CD4-positive, alpha-beta memory T cell (primary cell): ENCODE data around the gene GRIK4. TPM values are rescaled to one million over a fixed set of nuclear protein-coding genes. Genes with fewer than 3 reads are reported as not detected.

Source experiments
- CTCF ChIA-PET: fragments of 350-600 bp; sonication (Branson Sonifier 250); formaldehyde crosslinking; loops from one replicate; lab custom pipeline; 2021; ENCODE audit warnings: inconsistent platforms; ENCODE audit not compliant: partially characterized antibody; lab: Charles Lee
- POLR2A ChIA-PET: fragments of 350-600 bp; sonication (Branson Sonifier 250); formaldehyde crosslinking; loops from one replicate; lab custom pipeline; 2021; ENCODE audit not compliant: partially characterized antibody; lab: Charles Lee
- DNase-seq, 5 donors: peaks; one replicate each; pipeline versions ENCODE4 v3.0.0 to v3.0.0-alpha.2; 2020 to 2022; ENCODE audit warnings: mixed read lengths in 1 of 5
- H3K27ac ChIP-seq: one replicate; pipeline ENCODE4 v1.7.0; 2013; ENCODE audit warnings: low read depth, low read length
- H3K27me3 ChIP-seq: 2 replicates; pipeline ENCODE4 v1.7.0; 2013; ENCODE audit warnings: mild to moderate bottlenecking, low read length, moderate library complexity; ENCODE audit not compliant: insufficient read depth
- H3K36me3 ChIP-seq: 2 replicates; pipeline ENCODE4 v1.7.0; 2013; ENCODE audit warnings: mild to moderate bottlenecking, low read length, moderate library complexity; ENCODE audit not compliant: insufficient read depth
- H3K4me1 ChIP-seq: 2 replicates; pipeline ENCODE4 v1.7.0; 2013; ENCODE audit warnings: mild to moderate bottlenecking, low read length, moderate library complexity; ENCODE audit not compliant: insufficient read depth
- H3K4me3 ChIP-seq, 2 donors: one replicate each; pipeline ENCODE4 v1.7.0; 2013; ENCODE audit warnings: low read length in 2 of 2, mild to moderate bottlenecking in 1 of 2
- H3K9me3 ChIP-seq, 2 donors: one replicate each; pipeline ENCODE4 v1.7.0; 2013; ENCODE audit warnings: low read length in 2 of 2, control low read depth in 1 of 2; ENCODE audit not compliant: control insufficient read depth in 1 of 2
- H3K27ac Mint-ChIP-seq, 7 donors: one replicate each; pipeline ENCODE4 v1.8.0; 2020 to 2021; ENCODE audit warnings: mixed read lengths in 7 of 7, mild to moderate bottlenecking in 6 of 7, inconsistent platforms in 3 of 7, moderate library complexity in 3 of 7
- H3K27me3 Mint-ChIP-seq, 2 donors: one replicate each; pipeline ENCODE4 v1.8.0; 2020 to 2021; ENCODE audit warnings: mixed read lengths in 2 of 2
- H3K36me3 Mint-ChIP-seq, 2 donors: one replicate each; pipeline ENCODE4 v1.8.0; 2020 to 2021; ENCODE audit warnings: mixed read lengths in 2 of 2, inconsistent platforms in 1 of 2, mild to moderate bottlenecking in 1 of 2
- H3K4me1 Mint-ChIP-seq, 4 donors: one replicate each; pipeline ENCODE4 v1.8.0; 2020 to 2021; ENCODE audit warnings: mixed read lengths in 4 of 4, mild to moderate bottlenecking in 1 of 4
- H3K4me3 Mint-ChIP-seq, 8 donors: one replicate each; pipeline ENCODE4 v1.8.0; 2020 to 2021; ENCODE audit warnings: mixed read lengths in 8 of 8, mild to moderate bottlenecking in 7 of 8, moderate library complexity in 6 of 8, inconsistent platforms in 3 of 8
- H3K9me3 Mint-ChIP-seq, 8 donors: one replicate each; pipeline ENCODE4 v1.8.0; 2020 to 2021; ENCODE audit warnings: mixed read lengths in 8 of 8, mild to moderate bottlenecking in 5 of 8, inconsistent platforms in 3 of 8, moderate library complexity in 1 of 8
- intact Hi-C: fragments of 100-400 bp; cut with micrococcal nuclease; formaldehyde crosslinking; loops from one replicate; pipeline ENCODE4 v1.15.1; 2023
- polyA plus RNA-seq, 2 donors: library from polyadenylated mRNA; unstranded; fragments of 300-500 nt; fragmentation: Illumina TruSeq; gene quantifications; one replicate each; pipeline ENCODE4 v1.2.3, GENCODE V29; 2021
- total RNA-seq, 2 experiments: library from RNA; stranded (reverse); gene quantifications; one replicate each; pipeline ENCODE4 v1.2.3, GENCODE V29; 2021

GRIK4 gene
- total RNA-seq (not detected), polyA plus RNA-seq (under 1 TPM in 1 of 2 donors, not detected in 1; 0.06 TPM)

- peaks cover 0 to 2% (median 0%) of the 10 kb centered on the region in 8 donors for H3K9me3 Mint-ChIP-seq
- peaks cover 65% of the 10 kb centered on the region in 2 donors for H3K27me3 Mint-ChIP-seq
- no peaks in the 10 kb centered on the region for H3K36me3 Mint-ChIP-seq
- peaks cover 0 to 12% (median 2%) of the 10 kb centered on the region in 4 donors for H3K4me1 Mint-ChIP-seq
- CTCF ChIA-PET: interaction anchor here (0.6 to 1.3 kb wide), 5 partner anchors 10 to 683 kb away, joined by 3 to 5 read pairs (median 4); no protein-coding TSS in a partner anchor
- no peak within 1 kb of the TSS for H3K27ac Mint-ChIP-seq
- no peaks in the 10 kb centered on the region for H3K36me3 ChIP-seq
- no peaks in the 10 kb centered on the region for H3K4me1 ChIP-seq
- peak within 1 kb of the TSS in 7 of 8 donors; percentile 42 to 69 (median 61) for H3K4me3 Mint-ChIP-seq
- intact Hi-C loops: no loop called here
- H3K4me3 ChIP-seq: no peak within 1 kb of the TSS
- H3K27ac ChIP-seq: no peak within 1 kb of the TSS
- H3K27me3 ChIP-seq: peaks cover 7% of the 10 kb centered on the region
- H3K9me3 ChIP-seq: no peaks in the 10 kb centered on the region
- DNase-seq: peak; percentile 51 to 61 (median 58)
- POLR2A ChIA-PET: no interaction called here
Observed at GRCh38 chr11:120511116-120511819, at the start of gene GRIK4. Gene GRIK4, plus strand, starts transcription at chr11:120511748. Its CDS starts 148,571 bp downstream, at chr11:120660319.

GRCh38 chr11:120462825-120463224, 48.7 kb upstream of the GRIK4 start:
- Histone ChIP-seq H3K9me3 (no peaks in the 10 kb centered on the region), H3K4me3 (no peak overlapping the region), H3K36me3 (no peaks in the 10 kb centered on the region), H3K27me3 (no peaks in the 10 kb centered on the region), H3K4me1 (no peaks in the 10 kb centered on the region), H3K27ac (no peak overlapping the region)
- Mint-ChIP-seq H3K27me3 (no peaks in the 10 kb centered on the region), H3K9me3 (no peaks in the 10 kb centered on the region), H3K36me3 (peaks cover 32 to 51% of the 10 kb centered on the region in 2 donors), H3K4me1 (no peaks in the 10 kb centered on the region), H3K27ac (no peak overlapping the region), H3K4me3 (no peak overlapping the region)
- ChIA-PET POLR2A (interaction anchor here (0.7 kb wide), 1 partner anchor 30 kb away, joined by 3 read pairs; no protein-coding TSS in a partner anchor), CTCF (interaction anchor here (2.0 kb wide), 1 partner anchor 128 kb away, joined by 5 read pairs; no protein-coding TSS in a partner anchor)
- DNase-seq: no peak
- intact Hi-C loops: no loop called here

- CTCF ChIA-PET: no interaction called here
- H3K4me1 ChIP-seq: no peaks in the 10 kb centered on the region
- H3K36me3 ChIP-seq: no peaks in the 10 kb centered on the region
- no peak overlapping the region for H3K27ac ChIP-seq
- H3K9me3 ChIP-seq: no peaks in the 10 kb centered on the region
- Mint-ChIP-seq H3K27ac (no peak overlapping the region), H3K36me3 (peaks cover 19 to 42% of the 10 kb centered on the region in 2 donors), H3K27me3 (no peaks in the 10 kb centered on the region), H3K9me3 (no peaks in the 10 kb centered on the region), H3K4me1 (no peaks in the 10 kb centered on the region), H3K4me3 (no peak overlapping the region)
- H3K4me3 ChIP-seq: no peak overlapping the region
- H3K27me3 ChIP-seq: no peaks in the 10 kb centered on the region
- intact Hi-C loops: no loop called here
- POLR2A ChIA-PET: no interaction called here
- DNase-seq: no peak
Observed at GRCh38 chr11:120465921-120466534, 45.5 kb upstream of the GRIK4 start.

DNA sequence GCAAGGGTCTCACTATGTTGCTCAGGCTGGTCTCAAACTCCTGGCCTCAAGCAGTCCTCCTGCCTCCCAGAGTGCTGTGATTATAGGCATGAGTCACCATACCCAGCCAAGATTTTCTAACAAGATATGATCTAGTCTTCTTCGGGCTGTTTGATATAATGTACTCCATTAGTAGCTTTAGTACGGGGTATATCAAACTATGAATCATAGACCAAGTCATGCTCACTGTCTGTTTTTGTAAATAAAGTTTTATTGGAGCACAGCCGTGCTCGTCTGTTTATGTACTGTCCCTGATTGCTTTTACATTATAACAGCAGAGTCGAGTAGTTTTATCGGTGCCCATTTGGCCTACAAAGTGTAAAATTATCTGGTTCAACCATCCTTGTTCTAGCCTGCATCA, 43.9 kb upstream of the GRIK4 start:
- no peak overlapping the region for H3K27ac Mint-ChIP-seq
- Histone ChIP-seq H3K36me3 (no peaks in the 10 kb centered on the region), H3K4me1 (no peaks in the 10 kb centered on the region), H3K27ac (no peak overlapping the region), H3K4me3 (no peak overlapping the region), H3K27me3 (no peaks in the 10 kb centered on the region), H3K9me3 (no peaks in the 10 kb centered on the region)
- no peak overlapping the region for H3K4me3 Mint-ChIP-seq
- no peak for DNase-seq
- H3K4me1 Mint-ChIP-seq: no peaks in the 10 kb centered on the region
- H3K9me3 Mint-ChIP-seq: no peaks in the 10 kb centered on the region
- no peaks in the 10 kb centered on the region for H3K27me3 Mint-ChIP-seq
- intact Hi-C loops: no loop called here
- CTCF ChIA-PET: no interaction called here
- H3K36me3 Mint-ChIP-seq: peaks cover 12 to 33% of the 10 kb centered on the region in 2 donors
- POLR2A ChIA-PET: no interaction called here

GRCh38 chr11:120471131-120471530, 40.4 kb upstream of the GRIK4 start:
- H3K27ac ChIP-seq: no peak overlapping the region
- Mint-ChIP-seq H3K9me3 (no peaks in the 10 kb centered on the region), H3K4me3 (no peak overlapping the region), H3K27me3 (no peaks in the 10 kb centered on the region), H3K4me1 (no peaks in the 10 kb centered on the region), H3K36me3 (peaks cover 9 to 24% of the 10 kb centered on the region in 2 donors), H3K27ac (no peak overlapping the region)
- H3K9me3 ChIP-seq: no peaks in the 10 kb centered on the region
- H3K4me1 ChIP-seq: no peaks in the 10 kb centered on the region
- CTCF ChIA-PET: interaction anchor here (0.8 kb wide), 1 partner anchor 168 kb away, joined by 3 read pairs; no protein-coding TSS in a partner anchor
- H3K27me3 ChIP-seq: no peaks in the 10 kb centered on the region
- POLR2A ChIA-PET: no interaction called here
- no peak overlapping the region for H3K4me3 ChIP-seq
- H3K36me3 ChIP-seq: no peaks in the 10 kb centered on the region
- DNase-seq: no peak
- intact Hi-C loops: no loop called here

DNA sequence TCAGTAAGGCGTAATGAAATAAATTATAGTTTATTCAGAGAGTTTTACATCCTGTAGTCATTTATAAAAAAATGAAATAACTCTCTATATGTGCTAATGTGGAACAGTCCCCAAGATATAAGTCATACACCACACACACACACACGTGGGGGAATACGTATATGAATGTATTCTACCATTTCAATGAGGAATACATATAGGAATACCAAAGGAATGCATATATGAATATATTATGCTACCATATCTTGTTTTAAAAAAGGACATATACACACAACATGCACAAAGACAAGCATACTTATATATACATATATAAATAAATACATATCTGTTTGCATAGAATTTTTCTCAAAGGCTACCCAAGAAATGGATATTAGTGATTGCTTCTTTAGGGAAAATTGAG, 39.6 kb upstream of the GRIK4 start:
- Histone ChIP-seq H3K27me3 (no peaks in the 10 kb centered on the region), H3K4me3 (no peak overlapping the region), H3K4me1 (no peaks in the 10 kb centered on the region), H3K27ac (no peak overlapping the region), H3K9me3 (no peaks in the 10 kb centered on the region), H3K36me3 (no peaks in the 10 kb centered on the region)
- intact Hi-C loops: no loop called here
- no peaks in the 10 kb centered on the region for H3K27me3 Mint-ChIP-seq
- POLR2A ChIA-PET: no interaction called here
- H3K4me3 Mint-ChIP-seq: no peak overlapping the region
- CTCF ChIA-PET: no interaction called here
- H3K36me3 Mint-ChIP-seq: peaks cover 12 to 23% of the 10 kb centered on the region in 2 donors
- no peaks in the 10 kb centered on the region for H3K4me1 Mint-ChIP-seq
- no peaks in the 10 kb centered on the region for H3K9me3 Mint-ChIP-seq
- no peak overlapping the region for H3K27ac Mint-ChIP-seq
- no peak for DNase-seq

GRCh38 chr11:120473503-120473902, 38.0 kb upstream of the GRIK4 start:
- no peaks in the 10 kb centered on the region for H3K4me1 Mint-ChIP-seq
- Histone ChIP-seq H3K27ac (no peak overlapping the region), H3K4me1 (no peaks in the 10 kb centered on the region), H3K9me3 (no peaks in the 10 kb centered on the region), H3K27me3 (no peaks in the 10 kb centered on the region), H3K36me3 (no peaks in the 10 kb centered on the region), H3K4me3 (no peak overlapping the region)
- intact Hi-C loops: no loop called here
- no peaks in the 10 kb centered on the region for H3K9me3 Mint-ChIP-seq
- no peak overlapping the region for H3K27ac Mint-ChIP-seq
- no peaks in the 10 kb centered on the region for H3K27me3 Mint-ChIP-seq
- no peak for DNase-seq
- H3K36me3 Mint-ChIP-seq: peaks cover 13 to 25% of the 10 kb centered on the region in 2 donors
- ChIA-PET CTCF (no interaction called here), POLR2A (no interaction called here)
- no peak overlapping the region for H3K4me3 Mint-ChIP-seq
